Kidney epithelial cell (primary cell): ENCODE measurements around the gene MTG1. TPM values are rescaled to one million over a fixed set of nuclear protein-coding genes. Genes with fewer than 3 reads are reported as not detected.

Source experiments
- DNase-seq: peaks from one replicate; pipeline ENCODE4 v3.0.0-alpha.2; 2010; ENCODE audit warnings: low read depth
- H3K27me3 ChIP-seq: 2 replicates; pipeline ENCODE4 v1.6.0; 2011; ENCODE audit warnings: low read length; ENCODE audit not compliant: control insufficient read depth, insufficient read depth
- H3K36me3 ChIP-seq: 2 replicates; pipeline ENCODE4 v1.5.1; 2011; ENCODE audit warnings: low read length; ENCODE audit not compliant: control insufficient read depth, insufficient read depth
- H3K4me3 ChIP-seq: 2 replicates; pipeline ENCODE4 v1.5.1; 2011; ENCODE audit warnings: low read depth, mild to moderate bottlenecking, control low read depth, low read length
- CTCF ChIP-seq: IDR thresholded peaks from 2 replicates; pipeline ENCODE4 v1.5.1; 2011; ENCODE audit warnings: mild to moderate bottlenecking, moderate library complexity, low read length, control low read depth, inconsistent platforms; ENCODE audit not compliant: insufficient read depth, poor library complexity, severe bottlenecking
- total RNA-seq: library from RNA; depleted of rRNA; stranded (reverse); fragments of >200 nt; gene quantifications from 2 replicates; pipeline ENCODE4 v1.2.3, GENCODE V29; 2015

The MTG1 gene
- total RNA-seq, 1 donor from 2014 or later, result 26.7 TPM

GRCh38 chr10:133361227-133361626, 32.7 kb upstream of the MTG1 start:
- no peak for DNase-seq

GRCh38 chr10:133361773-133362441, 32.0 kb upstream of the MTG1 start:
- Histone ChIP-seq H3K27me3 (no peaks in the 10 kb centered on the region), H3K36me3 (no peaks in the 10 kb centered on the region), H3K4me3 (no peak overlapping the region)
- no peak for DNase-seq
- TF ChIP-seq CTCF, result no peak

More at GRCh38 chr10:133361227-133361626, 32.7 kb upstream of the MTG1 start:
- Histone ChIP-seq H3K36me3 (no peaks in the 10 kb centered on the region), H3K27me3 (no peaks in the 10 kb centered on the region), H3K4me3 (no peak overlapping the region)
- TF ChIP-seq CTCF, result no peak

GRCh38 chr10:133362846-133363245, 31.1 kb upstream of the MTG1 start:
- no peaks in the 10 kb centered on the region for H3K27me3 ChIP-seq
- no peaks in the 10 kb centered on the region for H3K36me3 ChIP-seq
- TF ChIP-seq CTCF, result no peak
- no peak for DNase-seq
- H3K4me3 ChIP-seq, result no peak overlapping the region

- Histone ChIP-seq H3K27me3 (no peaks in the 10 kb centered on the region), H3K4me3 (no peak overlapping the region), H3K36me3 (peaks cover 1% of the 10 kb centered on the region)
- no peak for TF ChIP-seq CTCF
- DNase-seq, result no peak
These were observed 29.1 kb upstream of the MTG1 start for GRCh38 chr10:133364645-133365431.

- TF ChIP-seq CTCF, result no peak
- peaks cover 1% of the 10 kb centered on the region for H3K36me3 ChIP-seq
- no peak overlapping the region for H3K4me3 ChIP-seq
- no peaks in the 10 kb centered on the region for H3K27me3 ChIP-seq
- no peak for DNase-seq
These were observed 28.4 kb upstream of the MTG1 start for GRCh38 chr10:133365461-133366129.
